OCI-LY7 (cell line): Measurements from ENCODE around the gene CDCP1.

Experiments
- EZH2phosphoT487 ChIP-seq: fragments of 200-600 bp; sonication (generic); IDR thresholded peaks from 2 replicates; pipeline ENCODE4 v1.6.1; 2018; ENCODE audit warnings: low read depth, borderline replicate concordance, mild to moderate bottlenecking, mixed run types, antibody characterized with exemption, low read length, moderate library complexity, mixed read lengths
- TF ChIP-seq, protein P1 (sequence below): fragments of 200-600 bp; sonication (generic); conservative IDR thresholded peaks from 2 replicates; pipeline ENCODE4 v1.5.1; 2014; ENCODE audit warnings: mild to moderate bottlenecking, antibody characterized with exemption, low read length, moderate library complexity, mixed read lengths

- TF ChIP-seq, protein P1, sequence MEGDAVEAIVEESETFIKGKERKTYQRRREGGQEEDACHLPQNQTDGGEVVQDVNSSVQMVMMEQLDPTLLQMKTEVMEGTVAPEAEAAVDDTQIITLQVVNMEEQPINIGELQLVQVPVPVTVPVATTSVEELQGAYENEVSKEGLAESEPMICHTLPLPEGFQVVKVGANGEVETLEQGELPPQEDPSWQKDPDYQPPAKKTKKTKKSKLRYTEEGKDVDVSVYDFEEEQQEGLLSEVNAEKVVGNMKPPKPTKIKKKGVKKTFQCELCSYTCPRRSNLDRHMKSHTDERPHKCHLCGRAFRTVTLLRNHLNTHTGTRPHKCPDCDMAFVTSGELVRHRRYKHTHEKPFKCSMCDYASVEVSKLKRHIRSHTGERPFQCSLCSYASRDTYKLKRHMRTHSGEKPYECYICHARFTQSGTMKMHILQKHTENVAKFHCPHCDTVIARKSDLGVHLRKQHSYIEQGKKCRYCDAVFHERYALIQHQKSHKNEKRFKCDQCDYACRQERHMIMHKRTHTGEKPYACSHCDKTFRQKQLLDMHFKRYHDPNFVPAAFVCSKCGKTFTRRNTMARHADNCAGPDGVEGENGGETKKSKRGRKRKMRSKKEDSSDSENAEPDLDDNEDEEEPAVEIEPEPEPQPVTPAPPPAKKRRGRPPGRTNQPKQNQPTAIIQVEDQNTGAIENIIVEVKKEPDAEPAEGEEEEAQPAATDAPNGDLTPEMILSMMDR, result no peak
- TF ChIP-seq EZH2phosphoT487, result no peak
Observed at GRCh38 chr3:45124956-45125355, 21.2 kb downstream of the CDCP1 start.
